Stimulated activated CD8-positive, alpha-beta memory T cell treated with anti-CD3 and anti-CD28 coated beads, Interleukin-2, amount 100 ng/mL, for 1 hour (primary cell): ENCODE results near the gene EPHA3.

Source experiments
- DNase-seq, 2 donors: peaks; one replicate each; pipeline ENCODE4 v3.0.0-alpha.2; 2020; ENCODE audit warnings: low read depth in 2 of 2

Gene EPHA3

DNA sequence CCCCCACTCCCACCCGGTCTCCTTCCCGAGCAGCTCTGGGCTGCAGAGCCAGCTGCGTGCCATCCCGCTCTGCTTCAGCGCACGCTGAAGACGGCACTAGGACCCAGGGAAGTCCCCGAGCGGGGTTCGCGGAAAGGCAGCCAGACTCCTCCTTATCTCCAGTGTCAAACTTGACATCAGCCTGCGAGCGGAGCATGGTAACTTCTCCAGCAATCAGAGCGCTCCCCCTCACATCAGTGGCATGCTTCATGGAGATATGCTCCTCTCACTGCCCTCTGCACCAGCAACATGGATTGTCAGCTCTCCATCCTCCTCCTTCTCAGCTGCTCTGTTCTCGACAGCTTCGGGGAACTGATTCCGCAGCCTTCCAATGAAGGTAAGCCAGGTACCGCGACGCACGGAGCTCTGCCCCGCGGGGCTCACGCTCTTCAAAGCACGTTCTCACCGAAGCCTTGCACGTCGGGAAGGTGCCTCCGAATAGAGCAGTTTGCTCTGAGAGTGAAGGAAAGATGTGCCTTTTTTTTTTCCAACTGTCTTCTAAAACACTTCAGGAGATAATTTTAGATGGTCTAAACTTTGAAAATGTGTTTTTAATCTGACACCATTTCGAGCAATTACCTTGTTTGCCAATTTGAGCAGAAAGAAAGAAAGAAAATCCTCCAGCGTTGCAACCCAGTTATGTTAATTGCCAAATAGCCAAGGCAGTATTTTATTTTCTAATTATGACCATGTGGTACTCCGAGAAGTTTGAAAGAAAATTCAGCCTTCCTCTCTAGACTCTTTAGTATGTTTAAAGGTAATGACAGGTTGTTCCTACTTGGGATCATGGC is at the start of gene EPHA3:
Gene EPHA3 (plus strand): TSS at position 161 of the 830 bp plus-strand sequence. CDS start 128 bp downstream, at position 289.
- DNase-seq = no peak

DNA sequence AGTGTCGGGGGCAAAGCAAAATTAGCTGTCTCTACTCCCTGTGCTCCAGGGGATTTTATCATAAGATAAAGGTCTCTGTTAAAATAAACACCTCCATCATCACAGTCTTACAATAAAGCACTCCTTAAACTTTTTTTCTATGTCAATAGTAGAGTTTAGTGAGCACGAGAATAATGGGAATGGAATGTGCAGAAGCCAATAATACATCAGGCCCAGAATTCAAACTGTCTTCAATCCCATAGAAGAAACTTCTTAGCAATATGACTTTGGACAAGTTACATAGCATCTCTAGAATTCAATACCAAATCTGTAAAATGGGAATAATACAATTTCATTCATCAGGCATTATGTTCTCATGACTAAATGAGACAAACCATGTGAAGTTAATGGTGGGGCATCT is 49.0 kb upstream of the EPHA3 start:
- DNase-seq = no peak

DNA sequence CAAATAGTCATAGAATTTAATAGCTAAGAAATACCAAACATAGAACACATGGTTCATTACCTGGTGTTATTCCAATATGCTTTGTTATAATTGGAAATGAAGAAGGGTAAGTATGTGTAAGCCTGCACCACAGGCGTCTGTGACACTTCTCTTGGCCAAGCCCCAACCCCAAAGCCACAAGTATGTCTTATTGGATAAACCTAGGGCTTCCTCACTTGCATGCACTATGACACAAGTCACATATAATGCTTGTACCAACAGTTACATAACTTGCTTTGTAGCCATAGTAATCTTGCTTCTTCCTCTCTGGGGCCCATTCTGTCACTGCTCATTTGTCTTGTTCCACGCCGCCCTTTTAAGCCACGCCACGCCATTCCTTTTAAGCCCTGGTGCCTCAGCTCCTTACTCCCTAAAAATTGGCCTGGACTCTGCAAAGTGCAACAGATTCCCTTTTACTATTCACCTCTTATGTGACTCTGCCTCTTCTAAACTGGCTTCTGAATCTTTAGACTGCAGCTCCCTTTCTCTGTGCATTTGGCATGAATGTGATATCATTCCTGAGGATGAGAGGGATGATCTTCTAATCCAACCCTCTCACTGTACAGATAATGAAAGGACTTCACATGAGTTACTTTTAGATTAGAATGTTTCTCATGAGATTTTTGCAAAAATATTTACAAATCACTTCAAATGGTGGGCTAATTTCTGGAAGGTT is 48.1 kb upstream of the EPHA3 start:
- no peak for DNase-seq

DNA sequence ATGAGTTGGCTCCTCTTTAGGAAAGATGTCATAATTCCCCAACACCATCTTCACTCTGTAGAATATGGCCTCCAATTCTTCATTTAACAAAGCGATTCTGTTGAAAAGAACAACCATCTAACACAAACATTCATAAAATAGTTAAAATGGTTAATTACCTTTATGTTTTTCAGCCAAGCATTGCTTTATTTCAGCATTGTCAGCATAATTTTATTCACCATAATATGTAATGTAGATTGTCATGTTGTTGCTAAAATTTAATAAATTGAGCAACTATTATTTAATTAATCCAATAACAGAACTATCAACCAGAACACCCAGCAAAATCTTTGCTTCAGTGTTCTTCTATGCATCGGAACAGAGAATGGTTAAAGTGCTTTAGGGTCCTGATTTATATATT is 46.2 kb upstream of the EPHA3 start:
- DNase-seq = no peak

DNA sequence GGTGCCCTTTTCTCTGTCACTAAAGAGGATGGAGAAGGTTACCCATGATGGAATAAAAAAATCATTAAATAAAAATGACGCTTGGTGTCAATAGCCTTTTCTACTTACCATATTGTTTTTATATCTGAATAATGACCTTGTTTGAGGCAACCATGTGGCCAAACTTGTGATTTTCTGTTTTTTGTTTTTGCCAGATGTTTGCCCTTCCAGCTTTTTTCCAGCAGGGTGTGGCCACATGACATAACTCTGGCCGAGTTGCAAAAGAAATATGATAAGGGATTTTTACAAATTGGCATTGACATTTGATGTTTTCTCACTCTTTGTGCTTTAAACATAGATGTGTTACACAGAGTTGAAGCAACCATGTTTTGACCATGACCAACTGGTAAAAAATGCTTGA is 39.7 kb upstream of the EPHA3 start:
- DNase-seq = no peak

DNA sequence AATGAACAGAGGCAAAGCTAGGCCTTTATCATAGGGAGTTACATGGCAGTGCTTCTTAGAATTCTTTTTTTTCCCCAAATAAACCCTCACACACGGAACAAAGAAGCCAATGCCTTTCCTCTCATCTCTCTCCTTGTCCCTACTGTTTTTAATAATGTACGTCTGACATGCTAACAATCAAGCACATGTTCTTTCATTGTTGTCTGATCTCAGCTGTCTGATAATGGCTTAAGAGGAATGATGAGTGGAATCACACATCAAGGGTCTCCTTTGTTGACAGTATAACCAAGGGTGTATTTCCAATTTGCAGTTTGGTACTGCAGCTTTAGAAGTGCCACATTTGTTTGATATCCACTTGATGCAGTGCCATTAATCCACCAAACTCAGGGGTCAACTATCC is 34.8 kb upstream of the EPHA3 start:
- no peak for DNase-seq

DNA sequence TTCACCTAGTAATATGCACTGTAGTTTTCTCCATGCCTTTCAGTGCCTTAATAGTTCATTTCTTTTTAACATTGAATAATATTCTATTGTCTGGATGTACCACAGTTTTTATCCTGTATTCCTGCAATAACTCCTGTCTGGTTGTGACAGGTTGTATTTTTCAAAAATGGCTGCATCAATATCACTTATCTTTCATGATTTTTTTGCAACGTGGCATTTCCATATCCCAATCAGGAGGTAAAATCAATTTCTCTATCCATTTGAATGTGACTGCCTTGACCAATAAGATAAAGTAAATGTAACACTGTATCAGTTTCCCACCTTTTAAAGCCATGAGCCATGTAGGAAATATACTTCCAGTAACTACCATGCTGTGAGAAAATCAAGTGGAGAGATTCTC is 27.5 kb upstream of the EPHA3 start:
- DNase-seq = no peak

DNA sequence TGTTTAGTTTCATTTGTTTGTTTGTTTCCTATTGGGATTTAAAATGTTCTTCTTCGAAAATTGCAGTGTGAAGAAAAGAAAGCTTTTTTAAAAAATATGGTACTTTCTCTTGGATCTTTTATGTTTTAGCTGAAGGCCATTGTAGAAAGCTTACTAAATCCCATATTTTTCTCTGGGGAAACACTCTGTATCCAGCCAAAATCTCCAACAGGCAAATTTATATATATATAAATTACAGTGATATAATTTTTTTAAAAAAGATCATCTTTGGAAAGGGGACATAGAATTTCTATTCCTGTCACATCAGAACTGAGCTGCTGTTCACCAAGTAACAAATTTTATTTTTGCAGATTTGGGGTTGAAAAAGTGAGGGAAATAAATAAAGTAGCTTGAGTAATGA is 19.6 kb upstream of the EPHA3 start:
- no peak for DNase-seq

DNA sequence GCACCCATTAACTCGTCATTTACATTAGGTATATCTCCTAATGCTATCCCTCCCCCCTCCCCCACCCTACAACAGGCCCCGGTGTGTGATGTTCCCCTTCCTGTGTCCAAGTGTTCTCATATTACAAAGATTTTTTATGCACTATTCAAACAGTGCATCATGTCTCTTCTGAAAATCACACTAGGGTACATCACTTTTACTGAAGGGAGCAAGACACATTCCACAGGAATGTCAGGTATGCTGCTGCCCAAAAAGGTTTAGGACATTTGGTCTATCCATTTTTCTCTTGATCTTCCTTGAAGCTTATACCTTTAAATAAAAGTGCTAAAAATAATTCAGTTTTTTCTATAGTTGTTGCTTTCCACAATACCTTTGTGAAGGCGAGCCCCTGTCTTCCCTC is 9.2 kb upstream of the EPHA3 start:
- no peak for DNase-seq

DNA sequence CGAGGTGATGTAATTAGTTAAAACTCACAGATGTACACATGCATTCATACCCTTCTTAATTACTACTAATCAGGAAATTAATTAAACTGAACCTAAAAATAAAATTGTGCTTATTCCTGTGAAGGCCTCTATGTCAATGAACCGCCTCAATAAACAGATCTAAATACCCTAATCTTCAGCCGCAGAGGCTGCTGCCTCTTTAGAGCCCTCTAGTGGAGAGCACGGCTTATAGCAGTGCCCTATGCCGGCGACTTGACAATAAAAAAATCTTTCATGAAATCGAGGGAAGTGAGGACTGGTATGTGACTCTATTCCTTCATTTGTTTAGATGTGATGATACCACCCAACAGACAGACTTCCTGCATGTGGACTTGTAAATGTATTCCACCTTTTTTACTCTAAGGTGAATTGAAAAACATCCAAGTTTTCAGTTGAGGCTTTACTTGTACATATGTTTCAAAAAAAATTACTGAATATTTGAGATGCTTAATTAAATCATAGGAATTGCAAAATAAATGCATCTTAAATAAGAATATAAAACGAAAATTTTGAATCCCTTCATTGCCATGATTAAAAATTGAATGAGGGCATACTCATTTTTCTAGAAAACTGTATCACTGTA is 8.3 kb upstream of the EPHA3 start:
- no peak for DNase-seq

DNA sequence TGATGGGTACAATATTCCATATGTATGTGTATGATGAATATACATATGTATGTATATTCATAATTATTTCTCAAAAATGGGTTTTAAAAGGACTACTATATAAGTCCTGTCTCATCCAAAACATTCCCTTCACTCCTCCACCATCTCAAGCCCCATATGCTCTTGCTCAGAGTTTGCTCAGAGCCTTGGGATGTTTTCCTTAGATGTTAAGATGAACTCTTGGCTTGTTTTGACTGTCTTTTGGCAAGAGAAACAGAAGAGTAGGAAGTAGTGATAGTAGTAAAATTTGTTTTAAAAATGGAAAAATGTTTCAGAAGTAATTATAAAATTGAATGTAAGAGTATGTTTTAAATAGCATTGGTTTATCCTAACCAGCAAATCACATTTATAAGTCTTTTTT is 6.2 kb upstream of the EPHA3 start:
- DNase-seq = no peak

DNA sequence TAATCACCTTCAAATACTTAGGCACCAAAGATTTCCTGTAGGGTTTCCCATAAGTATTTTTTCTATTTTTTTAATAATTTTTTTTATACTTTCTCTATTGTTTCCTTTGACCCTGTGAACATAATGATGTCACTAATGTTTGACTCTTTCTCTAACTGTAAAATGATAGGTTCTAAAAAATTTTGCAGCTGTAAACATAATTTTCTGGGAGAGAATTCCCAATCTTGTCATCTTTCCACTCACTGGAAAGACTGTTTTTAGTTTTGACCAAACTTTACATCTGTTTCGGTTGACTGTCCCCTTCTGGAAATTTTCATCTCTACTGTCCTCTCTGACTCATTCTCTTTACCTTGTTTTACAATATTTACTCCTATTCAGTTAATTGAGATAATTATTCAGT is 5.5 kb upstream of the EPHA3 start:
- DNase-seq = no peak

DNA sequence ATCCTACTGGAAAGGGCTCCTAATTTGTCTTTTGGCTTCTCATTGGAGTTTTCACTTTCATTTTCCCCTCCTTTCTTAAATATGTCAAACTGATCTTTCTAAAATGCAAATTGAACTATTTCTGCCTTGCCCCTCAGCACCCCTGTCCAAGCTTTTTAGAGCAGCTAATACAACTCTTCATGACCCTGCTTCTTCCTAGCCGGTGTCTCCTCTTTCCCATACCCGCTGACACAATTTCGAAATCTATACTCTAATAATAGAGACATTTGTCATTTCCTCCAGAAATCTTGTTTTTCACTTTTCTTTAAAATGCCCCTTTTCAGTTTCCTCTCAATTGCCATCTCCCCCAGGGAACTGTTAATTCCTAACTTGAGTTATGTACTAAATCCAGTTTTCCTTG is 2.9 kb upstream of the EPHA3 start:
- DNase-seq = no peak

DNA sequence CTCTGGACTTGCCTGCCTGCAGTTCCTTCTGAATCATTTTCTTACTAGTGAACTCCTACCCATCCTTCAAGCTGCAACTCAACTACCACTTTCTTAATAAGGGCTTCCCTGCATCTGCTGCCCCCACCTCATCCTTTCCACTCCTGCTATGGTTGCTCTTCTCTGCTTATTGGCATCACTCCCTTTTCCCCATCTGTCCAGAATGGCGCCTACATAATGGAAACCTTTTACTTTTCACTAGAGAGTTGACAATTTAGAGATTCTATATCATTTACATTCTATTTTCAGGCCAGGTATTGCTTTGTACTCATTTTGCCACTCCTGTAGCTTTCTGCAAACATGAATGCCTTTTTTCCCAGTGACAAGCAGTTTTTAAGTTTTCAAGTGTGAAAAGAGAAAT is 1.9 kb upstream of the EPHA3 start:
- DNase-seq = no peak

DNA sequence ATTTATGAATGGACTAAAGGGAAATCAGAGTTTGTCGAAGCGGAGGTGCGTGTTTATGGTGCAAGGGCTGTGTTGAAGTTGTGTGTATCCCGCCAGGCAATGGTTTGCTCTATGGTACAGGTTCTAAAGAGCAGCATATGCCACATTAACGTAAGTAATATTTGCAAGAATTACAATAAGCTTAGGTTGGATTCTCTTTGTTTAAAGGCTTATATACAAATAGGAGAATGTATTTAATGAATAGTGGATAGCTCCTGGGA is 800 bp downstream of the EPHA3 start:
- DNase-seq = no peak

DNA sequence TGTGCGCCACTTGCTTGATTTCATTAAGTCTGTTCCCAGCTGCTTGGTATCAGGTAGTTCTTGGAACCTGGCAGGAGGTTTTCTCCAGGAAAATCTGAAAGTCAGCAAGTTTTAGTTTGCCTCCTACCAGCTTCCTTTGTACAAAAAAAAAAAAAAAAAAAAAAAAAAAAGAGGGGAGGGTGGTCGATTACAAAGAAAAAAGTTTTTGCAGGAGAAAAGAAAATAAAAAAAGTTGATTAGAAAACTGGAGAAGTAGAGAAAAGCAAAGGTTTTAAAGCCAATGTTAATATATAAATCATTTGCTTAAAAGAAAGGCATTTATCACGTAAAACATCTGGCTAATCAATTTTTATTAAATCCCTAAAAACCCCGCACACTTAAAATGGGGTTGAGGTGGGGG is 5.9 kb downstream of the EPHA3 start:
- DNase-seq = no peak

DNA sequence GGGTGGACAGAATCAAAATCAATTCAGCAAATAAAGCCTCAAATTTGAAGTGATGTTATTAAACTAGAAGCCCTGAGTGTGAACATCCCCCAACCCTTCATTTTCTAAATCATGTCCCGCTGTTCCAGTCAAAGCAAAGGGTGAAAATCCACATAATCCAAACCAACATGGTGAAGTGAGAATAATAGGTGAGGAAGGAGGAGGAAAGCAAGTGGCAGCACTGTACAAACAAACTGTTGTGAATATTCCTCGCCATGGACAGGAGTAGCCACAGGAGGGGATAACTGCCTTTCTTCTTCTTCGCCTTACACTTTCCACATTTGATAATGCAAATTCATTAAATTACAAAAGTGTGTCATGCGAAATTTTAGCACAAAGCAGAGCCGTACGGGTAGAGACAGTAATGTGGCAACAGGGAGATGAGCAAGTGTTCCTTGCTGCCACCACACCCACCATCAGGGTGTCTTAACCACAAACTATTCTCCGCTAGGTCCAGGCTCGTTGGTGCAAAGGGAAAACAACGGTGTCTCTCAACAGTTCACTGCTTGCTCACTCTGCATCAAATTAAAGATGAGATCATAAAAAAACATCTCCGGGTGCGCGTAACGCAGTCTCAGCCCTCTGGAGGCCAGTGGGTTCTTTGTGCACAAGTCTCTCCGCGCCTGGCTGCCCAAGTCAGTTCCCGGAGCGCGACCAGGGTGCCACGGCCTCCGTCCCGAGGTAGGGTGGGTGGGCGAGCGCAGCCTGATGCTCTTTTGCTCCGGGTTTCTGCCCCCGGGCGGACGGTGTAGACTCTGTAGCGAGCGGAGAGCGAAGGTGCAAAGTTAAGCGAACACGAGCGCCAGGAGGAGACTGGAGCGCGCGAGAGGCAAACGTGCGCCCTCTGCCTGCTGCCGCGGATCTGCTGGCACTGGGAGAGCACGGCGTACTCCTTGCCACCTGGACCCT is 6.7 kb downstream of the EPHA3 start:
- DNase-seq = no peak

DNA sequence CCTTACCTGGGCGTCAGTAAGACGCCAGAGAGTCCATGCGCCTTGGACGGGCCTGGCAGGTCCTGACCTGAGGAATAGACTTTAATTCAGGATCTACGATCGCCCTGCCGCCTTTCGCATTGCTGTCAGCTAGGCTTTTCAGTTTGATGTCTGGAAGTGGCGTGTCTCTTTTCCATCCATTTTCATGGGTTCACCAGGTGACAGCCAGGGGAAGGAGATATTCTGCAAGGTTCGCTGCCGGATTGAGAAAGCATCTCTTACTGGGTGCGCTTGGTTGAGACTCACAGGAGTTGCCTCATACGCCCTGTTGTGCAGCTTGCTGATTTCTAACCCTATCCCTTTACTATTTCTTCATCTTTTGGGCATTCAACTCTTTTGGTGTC is 7.4 kb downstream of the EPHA3 start:
- DNase-seq = no peak

DNA sequence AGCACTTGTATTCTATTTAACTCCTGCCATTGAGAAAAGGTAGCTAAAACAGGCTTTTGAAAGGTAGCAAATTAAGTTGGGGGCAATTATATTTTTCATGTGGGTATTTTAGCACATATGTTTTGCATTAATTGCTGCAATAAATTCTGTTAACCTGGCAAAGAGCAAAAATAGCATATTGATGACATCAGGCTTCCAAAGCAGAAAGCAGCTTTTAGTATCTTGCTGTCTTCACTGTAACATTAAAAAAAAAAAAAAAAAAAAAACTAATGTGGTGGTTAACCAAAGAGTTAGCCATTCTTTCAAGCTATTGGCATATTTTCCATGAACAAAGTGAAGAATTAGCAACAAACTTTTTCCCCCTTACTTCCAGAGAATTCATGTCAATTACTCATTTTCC is 9.1 kb downstream of the EPHA3 start:
- DNase-seq = no peak

DNA sequence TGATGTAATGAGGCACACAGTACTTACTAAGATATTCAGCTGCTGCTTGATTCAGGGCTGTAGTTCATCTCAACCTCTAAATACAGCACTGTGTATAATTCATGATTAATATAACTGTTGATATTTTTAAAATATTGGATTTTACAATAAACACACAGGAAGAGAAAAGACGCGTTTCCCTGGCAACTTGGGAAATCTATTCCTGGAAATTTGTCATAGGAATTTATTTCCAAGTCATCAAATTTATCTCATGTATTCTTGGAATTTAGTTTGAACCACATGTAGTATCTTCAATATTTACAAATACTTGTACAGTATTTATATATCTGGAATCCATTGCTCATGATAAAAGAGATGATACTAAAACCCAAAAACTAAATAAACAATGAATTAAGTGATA is 30.6 kb downstream of the EPHA3 start:
- DNase-seq = no peak

DNA sequence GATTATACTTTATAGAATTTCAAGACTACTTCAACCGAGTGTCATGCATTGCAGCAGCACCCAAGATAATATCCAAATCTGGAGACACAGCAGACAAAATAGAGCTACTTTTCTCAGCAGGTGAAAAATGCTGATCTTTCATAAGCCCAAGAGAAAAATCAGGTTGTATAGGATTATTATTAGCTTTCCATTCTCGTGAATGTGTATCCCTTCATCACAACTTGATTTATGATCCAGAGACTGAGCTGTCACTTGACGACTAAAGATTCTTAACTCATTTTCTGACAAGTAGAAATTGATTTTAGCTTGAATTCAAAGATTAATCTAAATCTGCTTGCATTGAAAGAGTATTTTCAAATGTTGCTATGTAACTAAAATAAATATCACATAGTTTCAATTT is 32.4 kb downstream of the EPHA3 start:
- DNase-seq = no peak

DNA sequence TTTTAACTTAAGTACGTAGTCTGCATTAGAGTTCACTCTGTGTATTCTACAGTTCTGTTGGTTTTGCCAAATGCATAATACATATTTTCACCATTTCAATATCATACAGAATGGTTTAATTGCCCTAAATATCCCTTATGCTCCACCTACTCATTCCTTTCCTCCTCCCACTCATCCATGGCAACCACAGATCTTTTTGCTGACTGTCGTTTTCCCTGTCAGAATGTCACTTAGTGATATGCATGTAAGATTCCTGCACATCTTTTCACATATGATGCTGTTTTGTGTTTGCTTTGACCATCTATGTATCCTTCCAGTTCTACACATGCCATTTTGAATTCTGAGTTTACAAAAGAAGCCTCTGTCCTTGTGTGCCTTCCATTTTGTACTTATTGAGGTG is 36.7 kb downstream of the EPHA3 start:
- no peak for DNase-seq
